H1 (cell line): ENCODE data around the gene SIRT3.

Source experiments
- CTCF ChIP-seq, 3 experiments: IDR thresholded peaks; 1 replicate in 2 of 3; 2 replicates in 1 of 3; pipeline versions ENCODE4 v1.5.1 to v1.6.1; 2011; ENCODE audit warnings: low read length in 3 of 3, mild to moderate bottlenecking in 3 of 3, inconsistent platforms in 2 of 3, low read depth in 1 of 3, moderate library complexity in 1 of 3; ENCODE audit not compliant: insufficient read depth in 1 of 3; ENCODE audit errors: control extremely low read depth in 1 of 3
- JUN ChIP-seq: IDR thresholded peaks from 2 replicates; pipeline ENCODE4 v1.6.1; 2011; ENCODE audit warnings: low read depth, mild to moderate bottlenecking, improper control_type of control experiment, low read length
- POLR2A ChIP-seq, 2 experiments: IDR thresholded peaks; 1 replicate in 1 of 2; 2 replicates in 1 of 2; pipeline ENCODE4 v1.6.1; 2011; ENCODE audit warnings: low read depth in 2 of 2, low read length in 2 of 2, mild to moderate bottlenecking in 2 of 2; ENCODE audit errors: control extremely low read depth in 1 of 2

GRCh38 chr11:278001-278951 lies 42.1 kb upstream of the SIRT3 start, which contains the start of gene NLRP6:
- TF ChIP-seq POLR2A (IDR thresholded peaks at IDR 0.05; ENCODE audit: control extremely low read depth in 1 of 2, low read depth in 2 of 2, low read length in 2 of 2) (no peak), CTCF (IDR thresholded peaks at IDR 0.05; ENCODE audit: control extremely low read depth in 1 of 3, insufficient read depth in 1 of 3, low read depth in 1 of 3, low read length in 3 of 3) (no peak), JUN (no peak)
